Epithelial cell of esophagus (primary cell): Measurements from ENCODE around the gene FCSK.
A peak's percentile ranks its signal among the peaks of the same experiment; 100 is the strongest.

Source experiments
- DNase-seq: peaks from one replicate; pipeline ENCODE4 v3.0.0; 2010; ENCODE audit warnings: low read depth
- H3K4me3 ChIP-seq: 2 replicates; pipeline ENCODE4 v1.5.1; 2011; ENCODE audit warnings: mild to moderate bottlenecking, low read length, control low read depth
- CTCF ChIP-seq: IDR thresholded peaks from 2 replicates; pipeline ENCODE4 v1.5.1; 2011; ENCODE audit warnings: low read depth, mild to moderate bottlenecking, low read length, control low read depth, inconsistent platforms; ENCODE audit not compliant: insufficient read depth; ENCODE audit errors: missing control alignments

FCSK gene

GRCh38 chr16:70432723-70433457, 21.5 kb upstream of the FCSK start:
- H3K4me3 ChIP-seq, result no peak overlapping the region
- DNase-seq, result no peak
- TF ChIP-seq CTCF, result no peak

GRCh38 chr16:70433458-70434103, 20.8 kb upstream of the FCSK start:
- DNase-seq, result peak; percentile 24
- no peak overlapping the region for H3K4me3 ChIP-seq
- no peak for TF ChIP-seq CTCF

- H3K4me3 ChIP-seq, result no peak overlapping the region
- DNase-seq, result no peak
- TF ChIP-seq CTCF, result no peak
Measured at GRCh38 chr16:70434484-70435260, 19.7 kb upstream of the FCSK start.

GRCh38 chr16:70437017-70437581, 17.3 kb upstream of the FCSK start:
- DNase-seq, result no peak
- H3K4me3 ChIP-seq, result no peak overlapping the region
- TF ChIP-seq CTCF, result no peak

- no peak for TF ChIP-seq CTCF
- peak overlapping the region; percentile 45 for H3K4me3 ChIP-seq
- peak; percentile 34 for DNase-seq
Measured at GRCh38 chr16:70437582-70438557, 16.5 kb upstream of the FCSK start.

GRCh38 chr16:70438585-70438968, 15.8 kb upstream of the FCSK start:
- H3K4me3 ChIP-seq, result peak overlapping the region; percentile 45
- no peak for TF ChIP-seq CTCF
- DNase-seq, result no peak
